Astrocyte (in vitro differentiated cells and primary cell): ENCODE data around the gene CBY1. TPM values are rescaled to one million over a fixed set of nuclear protein-coding genes. Genes with fewer than 3 reads are reported as not detected.

ENCODE experiments used
- DNase-seq: peaks from one replicate; pipeline ENCODE4 v3.0.0-alpha.2; 2010; ENCODE audit warnings: low read depth
- FAIRE-seq: peaks from 2 replicates; lab custom pipeline; 2011; peaks lifted over from hg19 to GRCh38; lab: Jason Lieb, UNC
- H2AFZ ChIP-seq: 2 replicates; pipeline ENCODE4 v1.6.0; 2012; ENCODE audit warnings: low read depth, low read length, inconsistent platforms
- H3K27ac ChIP-seq: 2 replicates; pipeline ENCODE4 v1.5.1; 2011; ENCODE audit warnings: low read depth, low read length, inconsistent platforms
- H3K27me3 ChIP-seq: 2 replicates; pipeline ENCODE4 v1.6.0; 2011; ENCODE audit warnings: low read length, inconsistent platforms; ENCODE audit not compliant: insufficient read depth
- H3K36me3 ChIP-seq: 2 replicates; pipeline ENCODE4 v1.5.1; 2011; ENCODE audit warnings: low read length, inconsistent platforms; ENCODE audit not compliant: insufficient read depth
- H3K4me1 ChIP-seq: 2 replicates; pipeline ENCODE4 v1.5.1; 2011; ENCODE audit warnings: low read length, inconsistent platforms; ENCODE audit not compliant: insufficient read depth
- H3K4me2 ChIP-seq: 2 replicates; pipeline ENCODE4 v1.6.0; 2012; ENCODE audit warnings: low read length, inconsistent platforms
- H3K4me3 ChIP-seq: 2 replicates; pipeline ENCODE4 v1.5.1; 2011; ENCODE audit warnings: low read depth, mild to moderate bottlenecking, low read length, inconsistent platforms; ENCODE audit not compliant: insufficient read depth
- H3K79me2 ChIP-seq: 2 replicates; pipeline ENCODE4 v1.6.0; 2012; ENCODE audit warnings: mild to moderate bottlenecking, low read length, inconsistent platforms; ENCODE audit not compliant: insufficient read depth
- H3K9ac ChIP-seq: 2 replicates; pipeline ENCODE4 v1.6.0; 2012; ENCODE audit warnings: mild to moderate bottlenecking, low read length, inconsistent platforms
- H3K9me3 ChIP-seq: 2 replicates; pipeline ENCODE4 v1.5.1; 2012; ENCODE audit warnings: low read depth, mild to moderate bottlenecking, low read length, inconsistent platforms; ENCODE audit not compliant: insufficient read depth
- H4K20me1 ChIP-seq: 2 replicates; pipeline ENCODE4 v1.6.0; 2012; ENCODE audit warnings: low read length, inconsistent platforms; ENCODE audit not compliant: insufficient read depth
- H3K27ac Mint-ChIP-seq: one replicate; pipeline ENCODE4 v1.8.0; 2021; ENCODE audit warnings: mild to moderate bottlenecking, mixed read lengths; ENCODE audit not compliant: unreplicated experiment
- H3K27me3 Mint-ChIP-seq: one replicate; pipeline ENCODE4 v1.8.0; 2021; ENCODE audit warnings: low read depth, mixed read lengths; ENCODE audit not compliant: unreplicated experiment
- H3K36me3 Mint-ChIP-seq: one replicate; pipeline ENCODE4 v1.8.0; 2021; ENCODE audit warnings: low read depth, mixed read lengths; ENCODE audit not compliant: unreplicated experiment
- H3K4me1 Mint-ChIP-seq: one replicate; pipeline ENCODE4 v1.8.0; 2021; ENCODE audit warnings: low read depth, mixed read lengths; ENCODE audit not compliant: unreplicated experiment
- H3K4me3 Mint-ChIP-seq: one replicate; pipeline ENCODE4 v1.8.0; 2021; ENCODE audit warnings: mild to moderate bottlenecking, moderate library complexity, mixed read lengths; ENCODE audit not compliant: unreplicated experiment
- H3K9me3 Mint-ChIP-seq: one replicate; pipeline ENCODE4 v1.8.0; 2021; ENCODE audit warnings: mild to moderate bottlenecking, mixed read lengths; ENCODE audit not compliant: unreplicated experiment
- EZH2 ChIP-seq: IDR thresholded peaks from 2 replicates; pipeline ENCODE4 v1.6.1; 2012; ENCODE audit warnings: mild to moderate bottlenecking, low read length, inconsistent platforms; ENCODE audit not compliant: insufficient read depth
- total RNA-seq: library from RNA; stranded (reverse); gene quantifications from 2 replicates; pipeline ENCODE4 v1.2.1, GENCODE V29; 2021
- TF ChIP-seq, protein P1 (sequence below): IDR thresholded peaks from 2 replicates; pipeline ENCODE4 v1.5.1; 2011; ENCODE audit warnings: low read depth, mild to moderate bottlenecking, inconsistent platforms, low read length, moderate library complexity; ENCODE audit not compliant: insufficient read depth

Gene CBY1
- total RNA-seq, 1 donor from 2014 or later = 23.2 TPM

DNA sequence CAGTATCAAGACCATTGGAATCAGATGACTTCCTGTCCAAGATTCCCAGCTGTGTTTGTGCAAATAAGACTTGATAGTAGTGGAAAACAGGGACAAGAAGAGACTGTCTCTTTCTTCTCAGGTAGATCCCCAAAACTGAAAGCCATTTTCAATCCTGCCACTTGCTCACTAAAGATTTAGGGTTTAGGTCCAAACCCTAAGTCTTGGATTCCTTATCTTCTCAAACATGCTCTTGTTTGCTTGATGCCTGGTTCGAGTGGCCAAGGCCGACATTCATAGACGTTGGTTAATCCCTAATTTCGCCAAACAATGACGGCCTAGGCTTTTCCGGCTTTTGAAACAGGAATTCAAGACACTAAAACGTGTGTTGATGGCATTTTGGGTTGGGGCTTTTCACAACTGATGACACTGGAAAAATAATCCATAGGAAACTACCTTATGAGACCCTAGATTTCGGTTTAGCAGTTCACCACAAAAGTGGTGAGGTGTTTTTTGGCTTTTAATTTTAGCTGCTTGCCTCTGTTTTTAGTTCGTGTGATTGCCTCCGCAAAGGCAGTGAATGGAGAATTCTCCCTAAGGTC lies 48.3 kb downstream of the CBY1 start:
- Histone ChIP-seq H3K4me1 (peaks cover 25% of the 10 kb centered on the region), H3K9ac (peak overlapping the region; percentile 58), H3K27me3 (no peaks in the 10 kb centered on the region), H2AFZ (peak overlapping the region; percentile 57), H4K20me1 (peaks cover 34% of the 10 kb centered on the region), H3K4me3 (peak overlapping the region; percentile 48), H3K27ac (peak overlapping the region; percentile 48), H3K9me3 (no peaks in the 10 kb centered on the region), H3K79me2 (peaks cover 48% of the 10 kb centered on the region), H3K36me3 (peaks cover 3% of the 10 kb centered on the region), H3K4me2 (peak overlapping the region; percentile 78)
- no peaks in the 10 kb centered on the region for H3K27me3 Mint-ChIP-seq
- DNase-seq = no peak
- TF ChIP-seq, protein P1, sequence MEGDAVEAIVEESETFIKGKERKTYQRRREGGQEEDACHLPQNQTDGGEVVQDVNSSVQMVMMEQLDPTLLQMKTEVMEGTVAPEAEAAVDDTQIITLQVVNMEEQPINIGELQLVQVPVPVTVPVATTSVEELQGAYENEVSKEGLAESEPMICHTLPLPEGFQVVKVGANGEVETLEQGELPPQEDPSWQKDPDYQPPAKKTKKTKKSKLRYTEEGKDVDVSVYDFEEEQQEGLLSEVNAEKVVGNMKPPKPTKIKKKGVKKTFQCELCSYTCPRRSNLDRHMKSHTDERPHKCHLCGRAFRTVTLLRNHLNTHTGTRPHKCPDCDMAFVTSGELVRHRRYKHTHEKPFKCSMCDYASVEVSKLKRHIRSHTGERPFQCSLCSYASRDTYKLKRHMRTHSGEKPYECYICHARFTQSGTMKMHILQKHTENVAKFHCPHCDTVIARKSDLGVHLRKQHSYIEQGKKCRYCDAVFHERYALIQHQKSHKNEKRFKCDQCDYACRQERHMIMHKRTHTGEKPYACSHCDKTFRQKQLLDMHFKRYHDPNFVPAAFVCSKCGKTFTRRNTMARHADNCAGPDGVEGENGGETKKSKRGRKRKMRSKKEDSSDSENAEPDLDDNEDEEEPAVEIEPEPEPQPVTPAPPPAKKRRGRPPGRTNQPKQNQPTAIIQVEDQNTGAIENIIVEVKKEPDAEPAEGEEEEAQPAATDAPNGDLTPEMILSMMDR = no peak
- no peak for TF ChIP-seq EZH2
- peak overlapping the region; percentile 88 for H3K4me3 Mint-ChIP-seq
- H3K4me1 Mint-ChIP-seq = peaks cover 20% of the 10 kb centered on the region
- peaks cover under 1% of the 10 kb centered on the region for H3K36me3 Mint-ChIP-seq
- no peak for FAIRE-seq
- no peaks in the 10 kb centered on the region for H3K9me3 Mint-ChIP-seq
- H3K27ac Mint-ChIP-seq = peak overlapping the region; percentile 5

DNA sequence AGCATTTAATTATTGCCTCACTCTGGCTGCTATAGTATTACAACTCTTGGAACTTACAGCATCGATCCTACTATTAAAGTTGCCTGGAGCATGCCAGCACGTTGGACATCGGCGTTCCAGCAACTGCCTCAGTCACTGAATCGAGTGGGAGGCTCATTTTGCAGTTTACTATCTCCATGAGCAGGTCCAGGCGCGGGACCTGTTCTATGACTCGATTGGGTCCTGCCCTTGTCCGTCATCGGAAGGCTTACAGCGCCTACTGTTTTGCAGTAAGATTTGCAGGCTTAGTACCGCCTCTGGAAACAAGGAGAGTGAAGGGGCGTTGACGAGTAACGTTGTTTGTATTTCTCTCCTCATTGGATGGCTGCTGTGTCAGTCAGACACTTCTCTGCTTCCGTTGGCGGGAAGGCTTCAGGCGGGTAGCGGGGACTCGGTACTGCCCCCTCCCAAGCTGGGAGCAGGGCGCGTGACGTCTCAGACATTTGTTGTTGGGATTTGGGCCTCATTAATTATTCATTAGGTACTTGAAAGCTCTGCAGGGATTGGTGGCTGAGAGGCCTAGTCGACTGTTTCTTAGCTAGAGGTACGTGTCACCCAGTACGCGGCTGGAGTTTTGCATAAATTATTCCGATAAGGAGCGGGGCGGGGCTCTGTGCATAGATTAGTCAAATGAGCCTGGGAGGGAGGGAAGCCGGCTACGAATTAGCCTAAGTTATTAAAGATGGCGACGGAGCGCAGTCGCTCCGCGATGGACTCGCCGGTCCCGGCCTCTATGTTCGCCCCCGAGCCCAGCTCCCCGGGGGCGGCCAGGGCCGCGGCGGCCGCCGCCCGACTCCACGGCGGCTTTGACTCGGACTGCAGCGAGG lies 49.0 kb downstream of the CBY1 start, which contains the start of gene GTPBP1:
GTPBP1 (plus strand) TSS at position 710 of the 866 bp plus-strand sequence; CDS start at position 722, 12 bp downstream.
- FAIRE-seq (peak; percentile 55), DNase-seq (peak; percentile 100)
- no peaks in the 10 kb centered on the region for H3K9me3 Mint-ChIP-seq
- peak within 1 kb of the TSS; percentile 57 for H2AFZ ChIP-seq
- H3K36me3 Mint-ChIP-seq = peaks cover 4% of the 10 kb centered on the region
- peak within 1 kb of the TSS; percentile 94 for H3K4me2 ChIP-seq
- peak within 1 kb of the TSS; percentile 93 for H3K27ac Mint-ChIP-seq
- H3K9me3 ChIP-seq = no peaks in the 10 kb centered on the region
- H3K27me3 ChIP-seq = no peaks in the 10 kb centered on the region
- no peaks in the 10 kb centered on the region for H3K27me3 Mint-ChIP-seq
- peaks cover 48% of the 10 kb centered on the region for H3K79me2 ChIP-seq
- H3K27ac ChIP-seq = peak within 1 kb of the TSS; percentile 85
- H3K36me3 ChIP-seq = peaks cover 3% of the 10 kb centered on the region
- H3K4me1 ChIP-seq = peaks cover 25% of the 10 kb centered on the region
- H4K20me1 ChIP-seq = peaks cover 41% of the 10 kb centered on the region
- H3K9ac ChIP-seq = peak within 1 kb of the TSS; percentile 95
- peak within 1 kb of the TSS; percentile 97 for H3K4me3 Mint-ChIP-seq
- TF ChIP-seq, protein P1 = no peak
- H3K4me3 ChIP-seq = peak within 1 kb of the TSS; percentile 85
- H3K4me1 Mint-ChIP-seq = peaks cover 25% of the 10 kb centered on the region
